Gastroesophageal sphincter (tissue), 3 donors: ENCODE results near the gene GRIP2.

ENCODE experiments used
- CTCF ChIP-seq, 4 experiments: fragments of 200-600 bp in 2 of 4; fragments of 450-650 bp in 2 of 4; sonication (generic) in 1 of 4; IDR thresholded peaks; one replicate each; pipeline ENCODE4 v1.5.1; 2017 to 2019; ENCODE audit warnings: antibody characterized with exemption in 4 of 4, mild to moderate bottlenecking in 2 of 4, moderate library complexity in 2 of 4
- POLR2A ChIP-seq, 2 donors: fragments of 450-650 bp; IDR thresholded peaks; one replicate each; pipeline ENCODE4 v1.6.1; 2017; ENCODE audit warnings: antibody characterized with exemption in 2 of 2, mild to moderate bottlenecking in 2 of 2, moderate library complexity in 1 of 2
- POLR2AphosphoS5 ChIP-seq: sonication (generic); formaldehyde crosslinking; IDR thresholded peaks from one replicate; pipeline ENCODE4 v1.6.1; 2017; ENCODE audit warnings: antibody characterized with exemption

GRCh38 chr3:14573706-14574105 lies 33.6 kb upstream of the GRIP2 start:
- no peak for TF ChIP-seq CTCF (IDR thresholded peaks at IDR 0.05)
- TF ChIP-seq POLR2A (IDR thresholded peaks at IDR 0.05): no peak
- TF ChIP-seq POLR2AphosphoS5: no peak
